ENCODE data around the gene ELMOD3. TPM values are rescaled to one million over a fixed set of nuclear protein-coding genes. Genes with fewer than 3 reads are reported as not detected.

Gene ELMOD3
- total RNA-seq, 1 experiment from 2014 or later = 16.2 TPM

DNA sequence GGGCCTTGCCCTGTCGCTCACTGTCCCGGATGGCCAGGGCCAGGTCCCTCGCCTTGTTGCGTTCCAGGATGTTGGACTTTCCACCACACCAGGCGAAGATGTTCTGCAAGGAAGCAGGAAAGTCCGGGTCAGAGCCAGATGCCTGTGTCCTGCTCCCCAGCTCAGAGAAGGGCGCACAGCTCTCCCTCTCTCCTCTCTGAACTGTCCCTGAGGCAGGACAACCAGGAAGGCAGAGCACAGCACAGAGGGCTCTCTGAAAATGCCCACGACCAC lies 44.5 kb downstream of the ELMOD3 start:
- Mint-ChIP-seq H3K36me3 (ENCODE audit: insufficient read depth, unreplicated experiment) (peaks cover 67% of the 10 kb centered on the region), H3K27me3 (ENCODE audit: insufficient read depth, unreplicated experiment) (no peaks in the 10 kb centered on the region), H3K9me3 (ENCODE audit: unreplicated experiment) (no peaks in the 10 kb centered on the region), H3K4me1 (ENCODE audit: insufficient read depth, unreplicated experiment) (peaks cover 1% of the 10 kb centered on the region), H3K4me3 (ENCODE audit: unreplicated experiment) (no peak overlapping the region), H3K27ac (ENCODE audit: low read depth, unreplicated experiment) (no peak overlapping the region)
- BruUV-seq (replicated peaks) = no TSS peak
- no peak for DNase-seq (ENCODE audit: unreplicated experiment)
- POLR2A ChIA-PET = no interaction called here
- intact Hi-C loops (cut with micrococcal nuclease) = no loop called here
- TF ChIP-seq, protein P1, sequence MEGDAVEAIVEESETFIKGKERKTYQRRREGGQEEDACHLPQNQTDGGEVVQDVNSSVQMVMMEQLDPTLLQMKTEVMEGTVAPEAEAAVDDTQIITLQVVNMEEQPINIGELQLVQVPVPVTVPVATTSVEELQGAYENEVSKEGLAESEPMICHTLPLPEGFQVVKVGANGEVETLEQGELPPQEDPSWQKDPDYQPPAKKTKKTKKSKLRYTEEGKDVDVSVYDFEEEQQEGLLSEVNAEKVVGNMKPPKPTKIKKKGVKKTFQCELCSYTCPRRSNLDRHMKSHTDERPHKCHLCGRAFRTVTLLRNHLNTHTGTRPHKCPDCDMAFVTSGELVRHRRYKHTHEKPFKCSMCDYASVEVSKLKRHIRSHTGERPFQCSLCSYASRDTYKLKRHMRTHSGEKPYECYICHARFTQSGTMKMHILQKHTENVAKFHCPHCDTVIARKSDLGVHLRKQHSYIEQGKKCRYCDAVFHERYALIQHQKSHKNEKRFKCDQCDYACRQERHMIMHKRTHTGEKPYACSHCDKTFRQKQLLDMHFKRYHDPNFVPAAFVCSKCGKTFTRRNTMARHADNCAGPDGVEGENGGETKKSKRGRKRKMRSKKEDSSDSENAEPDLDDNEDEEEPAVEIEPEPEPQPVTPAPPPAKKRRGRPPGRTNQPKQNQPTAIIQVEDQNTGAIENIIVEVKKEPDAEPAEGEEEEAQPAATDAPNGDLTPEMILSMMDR (IDR thresholded peaks at IDR 0.05; ENCODE audit: unreplicated experiment) = no peak
- CTCF ChIA-PET = no interaction called here

GRCh38 chr2:85400023-85400422 lies 45.5 kb downstream of the ELMOD3 start:
- Mint-ChIP-seq H3K9me3 (ENCODE audit: unreplicated experiment) (no peaks in the 10 kb centered on the region), H3K27ac (ENCODE audit: low read depth, unreplicated experiment) (no peak overlapping the region), H3K4me1 (ENCODE audit: insufficient read depth, unreplicated experiment) (no peaks in the 10 kb centered on the region), H3K4me3 (ENCODE audit: unreplicated experiment) (no peak overlapping the region), H3K36me3 (ENCODE audit: insufficient read depth, unreplicated experiment) (peaks cover 63% of the 10 kb centered on the region), H3K27me3 (ENCODE audit: insufficient read depth, unreplicated experiment) (no peaks in the 10 kb centered on the region)
- no TSS peak for BruUV-seq (replicated peaks)
- CTCF ChIA-PET = interaction anchor here (0.6 kb wide), 1 partner anchor 131 kb away, joined by 3 read pairs; no protein-coding TSS in a partner anchor
- intact Hi-C loops (cut with micrococcal nuclease) = no loop called here
- TF ChIP-seq, protein P1 (IDR thresholded peaks at IDR 0.05; ENCODE audit: unreplicated experiment) = no peak
- POLR2A ChIA-PET = interaction anchor here (0.6 kb wide), 1 partner anchor 9 kb away, joined by 3 read pairs; no protein-coding TSS in a partner anchor
- DNase-seq (ENCODE audit: unreplicated experiment) = no peak

GRCh38 chr2:85400541-85401463 lies 46.2 kb downstream of the ELMOD3 start:
- Mint-ChIP-seq H3K27me3 (ENCODE audit: insufficient read depth, unreplicated experiment) (no peaks in the 10 kb centered on the region), H3K4me3 (ENCODE audit: unreplicated experiment) (no peak overlapping the region), H3K36me3 (ENCODE audit: insufficient read depth, unreplicated experiment) (peaks cover 68% of the 10 kb centered on the region), H3K9me3 (ENCODE audit: unreplicated experiment) (no peaks in the 10 kb centered on the region), H3K27ac (ENCODE audit: low read depth, unreplicated experiment) (no peak overlapping the region), H3K4me1 (ENCODE audit: insufficient read depth, unreplicated experiment) (no peaks in the 10 kb centered on the region)
- ChIA-PET POLR2A (interaction anchor here (0.6 kb wide), 1 partner anchor 9 kb away, joined by 3 read pairs; no protein-coding TSS in a partner anchor), CTCF (interaction anchor here (0.6 to 0.7 kb wide), 3 partner anchors 14 to 131 kb away, joined by 3 read pairs; no protein-coding TSS in a partner anchor)
- intact Hi-C loops (cut with micrococcal nuclease) = no loop called here
- no TSS peak for BruUV-seq (replicated peaks)
- TF ChIP-seq, protein P1 (IDR thresholded peaks at IDR 0.05; ENCODE audit: unreplicated experiment) = no peak
- no peak for DNase-seq (ENCODE audit: unreplicated experiment)

GRCh38 chr2:85401464-85401805 lies 46.9 kb downstream of the ELMOD3 start:
- intact Hi-C loops (cut with micrococcal nuclease) = no loop called here
- Mint-ChIP-seq H3K27me3 (ENCODE audit: insufficient read depth, unreplicated experiment) (no peaks in the 10 kb centered on the region), H3K36me3 (ENCODE audit: insufficient read depth, unreplicated experiment) (peaks cover 69% of the 10 kb centered on the region), H3K4me1 (ENCODE audit: insufficient read depth, unreplicated experiment) (no peaks in the 10 kb centered on the region), H3K9me3 (ENCODE audit: unreplicated experiment) (no peaks in the 10 kb centered on the region), H3K27ac (ENCODE audit: low read depth, unreplicated experiment) (no peak overlapping the region), H3K4me3 (ENCODE audit: unreplicated experiment) (no peak overlapping the region)
- TF ChIP-seq, protein P1 (IDR thresholded peaks at IDR 0.05; ENCODE audit: unreplicated experiment) = no peak
- POLR2A ChIA-PET = no interaction called here
- no peak for DNase-seq (ENCODE audit: unreplicated experiment)
- TSS peak; percentile 74 for BruUV-seq (replicated peaks)
- CTCF ChIA-PET = interaction anchor here (0.7 kb wide), 3 partner anchors 15 to 44 kb away, joined by 3 read pairs; no protein-coding TSS in a partner anchor

All from MCF 10A (cell line).